Measurements from ENCODE around the gene PPP2R5A. TPM values are rescaled to one million over a fixed set of nuclear protein-coding genes. Genes with fewer than 3 reads are reported as not detected.

The PPP2R5A gene
- total and polyA plus RNA-seq, 2 of the 8 experiments (the other 6 are each of a cell fraction or from before 2014, with no cell fraction given), result 14.6 to 36.3 TPM

DNA sequence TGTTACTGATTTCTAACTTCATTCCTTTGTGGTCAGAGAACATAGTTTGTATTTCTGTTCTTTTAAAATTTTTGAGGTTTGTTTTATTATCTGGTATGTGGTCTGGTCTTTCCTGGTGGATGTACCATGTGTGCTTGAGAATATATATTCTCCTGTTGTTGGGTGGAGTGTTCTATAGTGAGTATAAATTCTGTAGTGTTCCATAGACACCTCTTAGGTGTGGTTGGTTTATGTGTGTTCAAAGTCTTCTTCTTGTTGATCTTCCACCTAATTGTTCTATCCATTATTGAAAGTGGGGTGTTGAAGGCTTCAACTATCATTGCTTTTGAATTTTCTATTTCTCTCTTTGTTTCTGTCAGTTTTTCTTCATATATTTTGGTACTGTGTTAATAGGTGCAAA lies 20.1 kb downstream of the PPP2R5A start (continued):
- no peak for TF ChIP-seq SIN3A (conservative IDR thresholded peaks at IDR 0.05 in 1 of 2, IDR thresholded peaks at IDR 0.05 in 1 of 2; ENCODE audit: low read depth in 1 of 2, low read length in 2 of 2)
